WTC11 (cell line): Measurements from ENCODE around the gene FCGBP. TPM values are rescaled to one million over a fixed set of nuclear protein-coding genes. Genes with fewer than 3 reads are reported as not detected.

ENCODE experiments used
- ATAC-seq: fragments of 200-7000 bp; cut with Tn5 transposase; 2 replicates; pipeline ENCODE4 v1.10.0; 2021; ENCODE audit warnings: mild to moderate bottlenecking, moderate library complexity
- CTCF ChIA-PET: fragments of 300-600 bp; sonication (Branson Sonifier 250); formaldehyde crosslinking; loops from one replicate; lab custom pipeline; 2021; ENCODE audit warnings: antibody characterized with exemption; lab: Charles Lee
- POLR2A ChIA-PET: fragments of 350-600 bp; sonication (Branson Sonifier 250); formaldehyde crosslinking; loops from one replicate; lab custom pipeline; 2021; ENCODE audit warnings: antibody characterized with exemption; lab: Charles Lee
- DNase-seq: peaks from one replicate; pipeline ENCODE4 v3.0.0; 2021; ENCODE audit warnings: low spot score
- H3K27ac Mint-ChIP-seq: 2 replicates; pipeline ENCODE4 v1.8.0; 2021; ENCODE audit warnings: mixed read lengths
- H3K27me3 Mint-ChIP-seq: 2 replicates; pipeline ENCODE4 v1.8.0; 2021; ENCODE audit warnings: low read depth, mild to moderate bottlenecking, moderate library complexity, mixed read lengths
- H3K36me3 Mint-ChIP-seq: 2 replicates; pipeline ENCODE4 v1.8.0; 2021; ENCODE audit warnings: mixed read lengths
- H3K4me1 Mint-ChIP-seq: 2 replicates; pipeline ENCODE4 v1.8.0; 2022; ENCODE audit warnings: mixed read lengths
- H3K4me3 Mint-ChIP-seq: 2 replicates; pipeline ENCODE4 v1.8.0; 2021; ENCODE audit warnings: mild to moderate bottlenecking, moderate library complexity, mixed read lengths
- H3K9me3 Mint-ChIP-seq: 2 replicates; pipeline ENCODE4 v1.8.0; 2021; ENCODE audit warnings: mixed read lengths
- CREB1 ChIP-seq: sonication (generic); formaldehyde crosslinking; IDR thresholded peaks from 2 replicates; pipeline ENCODE4 v1.8.0; 2023; ENCODE audit warnings: mild to moderate bottlenecking, missing genetic modification reagents
- ELF4 ChIP-seq: sonication (generic); formaldehyde crosslinking; IDR thresholded peaks from 2 replicates; pipeline ENCODE4 v1.8.1; 2022; ENCODE audit warnings: low read depth, mild to moderate bottlenecking, moderate library complexity, missing genetic modification reagents
- EMX1 ChIP-seq: fragments of 250-450 bp; sonication (Bioruptor Pico); IDR thresholded peaks from 2 replicates; pipeline ENCODE4 v1.8.0; 2021; ENCODE audit warnings: mild to moderate bottlenecking
- FOXP1 ChIP-seq: sonication (generic); formaldehyde crosslinking; IDR thresholded peaks from 2 replicates; pipeline ENCODE4 v1.8.0; 2022; ENCODE audit warnings: missing genetic modification reagents, mild to moderate bottlenecking, moderate library complexity, borderline replicate concordance
- GABPB1 ChIP-seq: sonication (generic); formaldehyde crosslinking; IDR thresholded peaks from 2 replicates; pipeline ENCODE4 v1.8.1; 2023; ENCODE audit warnings: mild to moderate bottlenecking, missing genetic modification reagents
- IRF2 ChIP-seq: sonication (generic); formaldehyde crosslinking; IDR thresholded peaks from 2 replicates; pipeline ENCODE4 v1.8.0; 2022; ENCODE audit warnings: low read depth, missing genetic modification reagents, borderline replicate concordance
- KAT7 ChIP-seq: sonication (generic); formaldehyde crosslinking; IDR thresholded peaks from 2 replicates; pipeline ENCODE4 v1.8.1; 2023; ENCODE audit warnings: missing genetic modification reagents, mild to moderate bottlenecking, borderline replicate concordance
- RORB ChIP-seq: fragments of 250-450 bp; sonication (Bioruptor Pico); IDR thresholded peaks from 2 replicates; pipeline ENCODE4 v1.9.0; 2021; ENCODE audit warnings: mild to moderate bottlenecking
- TP53 ChIP-seq: sonication (generic); formaldehyde crosslinking; IDR thresholded peaks from 2 replicates; pipeline ENCODE4 v1.8.1; 2023; ENCODE audit warnings: mild to moderate bottlenecking, missing genetic modification reagents
- ZBTB21 ChIP-seq: sonication (generic); formaldehyde crosslinking; IDR thresholded peaks from 2 replicates; pipeline ENCODE4 v1.8.1; 2023; ENCODE audit warnings: mild to moderate bottlenecking, missing genetic modification reagents, borderline replicate concordance
- ZNF416 ChIP-seq: fragments of 250-450 bp; sonication (Bioruptor Pico); IDR thresholded peaks from 2 replicates; pipeline ENCODE4 v1.9.0; 2021; ENCODE audit warnings: mild to moderate bottlenecking, inconsistent platforms
- total RNA-seq: library from RNA; stranded (reverse); gene quantifications from 3 replicates; pipeline ENCODE4 v1.2.3, GENCODE V29; 2021
- TF ChIP-seq, protein P1 (sequence below): sonication (generic); formaldehyde crosslinking; IDR thresholded peaks from 2 replicates; pipeline ENCODE4 v1.8.1; 2023; ENCODE audit warnings: mild to moderate bottlenecking, moderate library complexity, missing genetic modification reagents
- TF ChIP-seq, protein P2 (sequence below): sonication (generic); formaldehyde crosslinking; IDR thresholded peaks from 2 replicates; pipeline ENCODE4 v1.8.0; 2023; ENCODE audit warnings: missing genetic modification reagents
- TF ChIP-seq, protein P3 (sequence below): sonication (generic); formaldehyde crosslinking; IDR thresholded peaks from 2 replicates; pipeline ENCODE4 v1.8.0; 2022; ENCODE audit warnings: mild to moderate bottlenecking, missing genetic modification reagents
- TF ChIP-seq, protein P4 (sequence below): sonication (generic); formaldehyde crosslinking; IDR thresholded peaks from 2 replicates; pipeline ENCODE4 v1.8.1; 2022; ENCODE audit warnings: low read depth, mild to moderate bottlenecking, moderate library complexity, missing genetic modification reagents, borderline replicate concordance
- TF ChIP-seq, protein P5 (sequence below): sonication (generic); formaldehyde crosslinking; IDR thresholded peaks from 2 replicates; pipeline ENCODE4 v1.8.0; 2022; ENCODE audit warnings: mild to moderate bottlenecking, missing genetic modification reagents
- TF ChIP-seq, protein P6 (sequence below): sonication (generic); formaldehyde crosslinking; IDR thresholded peaks from 2 replicates; pipeline ENCODE4 v1.8.0; 2023; ENCODE audit warnings: mild to moderate bottlenecking, missing genetic modification reagents
- TF ChIP-seq, protein P7 (sequence below): sonication (generic); formaldehyde crosslinking; IDR thresholded peaks from 2 replicates; pipeline ENCODE4 v1.8.1; 2023; ENCODE audit warnings: mild to moderate bottlenecking, missing genetic modification reagents, borderline replicate concordance
- TF ChIP-seq, protein P8 (sequence below): sonication (generic); formaldehyde crosslinking; IDR thresholded peaks from 2 replicates; pipeline ENCODE4 v1.8.1; 2023; ENCODE audit warnings: mild to moderate bottlenecking, missing genetic modification reagents, moderate library complexity
- TF ChIP-seq, protein P9 (sequence below): sonication (generic); formaldehyde crosslinking; IDR thresholded peaks from 2 replicates; pipeline ENCODE4 v1.8.0; 2022; ENCODE audit warnings: mild to moderate bottlenecking, missing genetic modification reagents

The FCGBP gene
- total RNA-seq, 1 experiment from 2014 or later, result 2.8 TPM

DNA sequence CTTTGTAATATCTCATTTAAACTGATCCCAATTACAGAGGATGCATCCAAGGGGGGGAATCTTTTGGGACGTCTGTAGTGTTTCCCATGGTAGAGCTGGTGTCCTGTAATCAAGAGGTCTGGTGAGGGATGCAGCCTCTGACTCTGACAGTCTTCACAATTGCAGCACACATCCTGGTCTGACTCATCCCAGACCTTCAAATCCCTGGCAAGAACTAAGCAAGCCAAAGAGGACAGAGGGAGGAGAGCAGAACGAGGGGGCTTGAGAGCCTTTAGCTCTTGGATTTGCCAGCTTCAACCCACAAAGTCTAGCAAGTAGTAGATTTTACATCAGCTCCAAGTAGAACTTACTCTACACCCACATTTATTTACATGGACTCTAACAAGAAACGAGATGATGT lies 17.3 kb upstream of the FCGBP start (continued):
- TF ChIP-seq, protein P1, sequence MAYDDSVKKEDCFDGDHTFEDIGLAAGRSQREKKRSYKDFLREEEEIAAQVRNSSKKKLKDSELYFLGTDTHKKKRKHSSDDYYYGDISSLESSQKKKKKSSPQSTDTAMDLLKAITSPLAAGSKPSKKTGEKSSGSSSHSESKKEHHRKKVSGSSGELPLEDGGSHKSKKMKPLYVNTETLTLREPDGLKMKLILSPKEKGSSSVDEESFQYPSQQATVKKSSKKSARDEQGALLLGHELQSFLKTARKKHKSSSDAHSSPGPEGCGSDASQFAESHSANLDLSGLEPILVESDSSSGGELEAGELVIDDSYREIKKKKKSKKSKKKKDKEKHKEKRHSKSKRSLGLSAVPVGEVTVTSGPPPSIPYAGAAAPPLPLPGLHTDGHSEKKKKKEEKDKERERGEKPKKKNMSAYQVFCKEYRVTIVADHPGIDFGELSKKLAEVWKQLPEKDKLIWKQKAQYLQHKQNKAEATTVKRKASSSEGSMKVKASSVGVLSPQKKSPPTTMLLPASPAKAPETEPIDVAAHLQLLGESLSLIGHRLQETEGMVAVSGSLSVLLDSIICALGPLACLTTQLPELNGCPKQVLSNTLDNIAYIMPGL, result no peak

DNA sequence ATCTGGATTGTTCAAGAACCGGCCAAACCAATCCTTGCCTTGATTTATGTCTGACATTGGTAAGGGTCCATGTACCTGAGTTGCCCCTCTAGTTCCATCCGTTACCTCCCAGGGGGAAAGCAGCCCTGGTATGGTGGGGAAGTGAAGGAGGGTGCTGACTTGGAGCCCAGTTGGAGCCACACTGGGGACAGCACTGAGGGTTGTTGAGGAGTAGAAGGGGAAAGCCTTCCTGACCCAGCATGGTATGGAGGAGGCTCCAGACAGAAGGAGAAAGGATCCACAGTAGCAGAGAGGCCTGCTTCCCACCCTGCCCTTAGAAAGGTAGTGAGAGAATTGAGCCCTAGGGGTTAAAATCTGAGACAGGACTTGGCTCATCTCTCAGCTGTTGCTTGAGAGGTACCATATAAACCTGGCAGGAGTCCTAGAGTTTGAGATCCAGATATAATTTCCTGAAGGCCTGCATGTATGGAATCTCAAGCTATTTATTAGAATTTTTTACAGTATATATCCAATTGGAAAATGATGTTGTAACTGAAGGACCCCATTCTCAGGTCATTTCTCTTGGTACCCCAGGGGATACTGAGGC lies 16.7 kb upstream of the FCGBP start:
- Mint-ChIP-seq H3K4me3 (no peak overlapping the region), H3K27me3 (no peaks in the 10 kb centered on the region; the same call in 1 of the 2 replicates), H3K36me3 (no peaks in the 10 kb centered on the region), H3K4me1 (no peaks in the 10 kb centered on the region), H3K27ac (no peak overlapping the region), H3K9me3 (0 out of 2 replicates have a peak, but pooled peaks cover 4% of the 10 kb centered on the region)
- ATAC-seq (no peak), DNase-seq (no peak)
- ChIA-PET CTCF (no interaction called here), POLR2A (no interaction called here)
- TF ChIP-seq, protein P2, sequence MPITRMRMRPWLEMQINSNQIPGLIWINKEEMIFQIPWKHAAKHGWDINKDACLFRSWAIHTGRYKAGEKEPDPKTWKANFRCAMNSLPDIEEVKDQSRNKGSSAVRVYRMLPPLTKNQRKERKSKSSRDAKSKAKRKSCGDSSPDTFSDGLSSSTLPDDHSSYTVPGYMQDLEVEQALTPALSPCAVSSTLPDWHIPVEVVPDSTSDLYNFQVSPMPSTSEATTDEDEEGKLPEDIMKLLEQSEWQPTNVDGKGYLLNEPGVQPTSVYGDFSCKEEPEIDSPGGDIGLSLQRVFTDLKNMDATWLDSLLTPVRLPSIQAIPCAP (CRISPR knock-in tag), result no peak
- TF ChIP-seq ZBTB21 (CRISPR knock-in tag) (no peak), TP53 (no peak), CREB1 (CRISPR knock-in tag) (no peak), RORB (CRISPR knock-in tag) (no peak), KAT7 (CRISPR knock-in tag) (no peak), FOXP1 (CRISPR knock-in tag) (no peak), ZNF416 (CRISPR knock-in tag) (no peak), ELF4 (CRISPR knock-in tag) (no peak), EMX1 (CRISPR knock-in tag) (no peak), GABPB1 (CRISPR knock-in tag) (no peak), IRF2 (CRISPR knock-in tag) (no peak)
- TF ChIP-seq, protein P3, sequence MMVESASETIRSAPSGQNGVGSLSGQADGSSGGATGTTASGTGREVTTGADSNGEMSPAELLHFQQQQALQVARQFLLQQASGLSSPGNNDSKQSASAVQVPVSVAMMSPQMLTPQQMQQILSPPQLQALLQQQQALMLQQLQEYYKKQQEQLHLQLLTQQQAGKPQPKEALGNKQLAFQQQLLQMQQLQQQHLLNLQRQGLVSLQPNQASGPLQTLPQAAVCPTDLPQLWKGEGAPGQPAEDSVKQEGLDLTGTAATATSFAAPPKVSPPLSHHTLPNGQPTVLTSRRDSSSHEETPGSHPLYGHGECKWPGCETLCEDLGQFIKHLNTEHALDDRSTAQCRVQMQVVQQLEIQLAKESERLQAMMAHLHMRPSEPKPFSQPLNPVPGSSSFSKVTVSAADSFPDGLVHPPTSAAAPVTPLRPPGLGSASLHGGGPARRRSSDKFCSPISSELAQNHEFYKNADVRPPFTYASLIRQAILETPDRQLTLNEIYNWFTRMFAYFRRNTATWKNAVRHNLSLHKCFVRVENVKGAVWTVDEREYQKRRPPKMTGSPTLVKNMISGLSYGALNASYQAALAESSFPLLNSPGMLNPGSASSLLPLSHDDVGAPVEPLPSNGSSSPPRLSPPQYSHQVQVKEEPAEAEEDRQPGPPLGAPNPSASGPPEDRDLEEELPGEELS (CRISPR knock-in tag), result no peak
- TF ChIP-seq, protein P4, sequence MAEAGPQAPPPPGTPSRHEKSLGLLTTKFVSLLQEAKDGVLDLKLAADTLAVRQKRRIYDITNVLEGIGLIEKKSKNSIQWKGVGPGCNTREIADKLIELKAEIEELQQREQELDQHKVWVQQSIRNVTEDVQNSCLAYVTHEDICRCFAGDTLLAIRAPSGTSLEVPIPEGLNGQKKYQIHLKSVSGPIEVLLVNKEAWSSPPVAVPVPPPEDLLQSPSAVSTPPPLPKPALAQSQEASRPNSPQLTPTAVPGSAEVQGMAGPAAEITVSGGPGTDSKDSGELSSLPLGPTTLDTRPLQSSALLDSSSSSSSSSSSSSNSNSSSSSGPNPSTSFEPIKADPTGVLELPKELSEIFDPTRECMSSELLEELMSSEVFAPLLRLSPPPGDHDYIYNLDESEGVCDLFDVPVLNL (CRISPR knock-in tag), result no peak
- TF ChIP-seq, protein P5, sequence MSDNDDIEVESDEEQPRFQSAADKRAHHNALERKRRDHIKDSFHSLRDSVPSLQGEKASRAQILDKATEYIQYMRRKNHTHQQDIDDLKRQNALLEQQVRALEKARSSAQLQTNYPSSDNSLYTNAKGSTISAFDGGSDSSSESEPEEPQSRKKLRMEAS, result no peak
- TF ChIP-seq, protein P6, sequence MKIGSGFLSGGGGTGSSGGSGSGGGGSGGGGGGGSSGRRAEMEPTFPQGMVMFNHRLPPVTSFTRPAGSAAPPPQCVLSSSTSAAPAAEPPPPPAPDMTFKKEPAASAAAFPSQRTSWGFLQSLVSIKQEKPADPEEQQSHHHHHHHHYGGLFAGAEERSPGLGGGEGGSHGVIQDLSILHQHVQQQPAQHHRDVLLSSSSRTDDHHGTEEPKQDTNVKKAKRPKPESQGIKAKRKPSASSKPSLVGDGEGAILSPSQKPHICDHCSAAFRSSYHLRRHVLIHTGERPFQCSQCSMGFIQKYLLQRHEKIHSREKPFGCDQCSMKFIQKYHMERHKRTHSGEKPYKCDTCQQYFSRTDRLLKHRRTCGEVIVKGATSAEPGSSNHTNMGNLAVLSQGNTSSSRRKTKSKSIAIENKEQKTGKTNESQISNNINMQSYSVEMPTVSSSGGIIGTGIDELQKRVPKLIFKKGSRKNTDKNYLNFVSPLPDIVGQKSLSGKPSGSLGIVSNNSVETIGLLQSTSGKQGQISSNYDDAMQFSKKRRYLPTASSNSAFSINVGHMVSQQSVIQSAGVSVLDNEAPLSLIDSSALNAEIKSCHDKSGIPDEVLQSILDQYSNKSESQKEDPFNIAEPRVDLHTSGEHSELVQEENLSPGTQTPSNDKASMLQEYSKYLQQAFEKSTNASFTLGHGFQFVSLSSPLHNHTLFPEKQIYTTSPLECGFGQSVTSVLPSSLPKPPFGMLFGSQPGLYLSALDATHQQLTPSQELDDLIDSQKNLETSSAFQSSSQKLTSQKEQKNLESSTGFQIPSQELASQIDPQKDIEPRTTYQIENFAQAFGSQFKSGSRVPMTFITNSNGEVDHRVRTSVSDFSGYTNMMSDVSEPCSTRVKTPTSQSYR (CRISPR knock-in tag), result no peak
- TF ChIP-seq, protein P7, sequence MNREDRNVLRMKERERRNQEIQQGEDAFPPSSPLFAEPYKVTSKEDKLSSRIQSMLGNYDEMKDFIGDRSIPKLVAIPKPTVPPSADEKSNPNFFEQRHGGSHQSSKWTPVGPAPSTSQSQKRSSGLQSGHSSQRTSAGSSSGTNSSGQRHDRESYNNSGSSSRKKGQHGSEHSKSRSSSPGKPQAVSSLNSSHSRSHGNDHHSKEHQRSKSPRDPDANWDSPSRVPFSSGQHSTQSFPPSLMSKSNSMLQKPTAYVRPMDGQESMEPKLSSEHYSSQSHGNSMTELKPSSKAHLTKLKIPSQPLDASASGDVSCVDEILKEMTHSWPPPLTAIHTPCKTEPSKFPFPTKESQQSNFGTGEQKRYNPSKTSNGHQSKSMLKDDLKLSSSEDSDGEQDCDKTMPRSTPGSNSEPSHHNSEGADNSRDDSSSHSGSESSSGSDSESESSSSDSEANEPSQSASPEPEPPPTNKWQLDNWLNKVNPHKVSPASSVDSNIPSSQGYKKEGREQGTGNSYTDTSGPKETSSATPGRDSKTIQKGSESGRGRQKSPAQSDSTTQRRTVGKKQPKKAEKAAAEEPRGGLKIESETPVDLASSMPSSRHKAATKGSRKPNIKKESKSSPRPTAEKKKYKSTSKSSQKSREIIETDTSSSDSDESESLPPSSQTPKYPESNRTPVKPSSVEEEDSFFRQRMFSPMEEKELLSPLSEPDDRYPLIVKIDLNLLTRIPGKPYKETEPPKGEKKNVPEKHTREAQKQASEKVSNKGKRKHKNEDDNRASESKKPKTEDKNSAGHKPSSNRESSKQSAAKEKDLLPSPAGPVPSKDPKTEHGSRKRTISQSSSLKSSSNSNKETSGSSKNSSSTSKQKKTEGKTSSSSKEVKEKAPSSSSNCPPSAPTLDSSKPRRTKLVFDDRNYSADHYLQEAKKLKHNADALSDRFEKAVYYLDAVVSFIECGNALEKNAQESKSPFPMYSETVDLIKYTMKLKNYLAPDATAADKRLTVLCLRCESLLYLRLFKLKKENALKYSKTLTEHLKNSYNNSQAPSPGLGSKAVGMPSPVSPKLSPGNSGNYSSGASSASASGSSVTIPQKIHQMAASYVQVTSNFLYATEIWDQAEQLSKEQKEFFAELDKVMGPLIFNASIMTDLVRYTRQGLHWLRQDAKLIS (CRISPR knock-in tag), result no peak
- TF ChIP-seq, protein P8, sequence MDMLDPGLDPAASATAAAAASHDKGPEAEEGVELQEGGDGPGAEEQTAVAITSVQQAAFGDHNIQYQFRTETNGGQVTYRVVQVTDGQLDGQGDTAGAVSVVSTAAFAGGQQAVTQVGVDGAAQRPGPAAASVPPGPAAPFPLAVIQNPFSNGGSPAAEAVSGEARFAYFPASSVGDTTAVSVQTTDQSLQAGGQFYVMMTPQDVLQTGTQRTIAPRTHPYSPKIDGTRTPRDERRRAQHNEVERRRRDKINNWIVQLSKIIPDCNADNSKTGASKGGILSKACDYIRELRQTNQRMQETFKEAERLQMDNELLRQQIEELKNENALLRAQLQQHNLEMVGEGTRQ, result no peak
- TF ChIP-seq, protein P9, sequence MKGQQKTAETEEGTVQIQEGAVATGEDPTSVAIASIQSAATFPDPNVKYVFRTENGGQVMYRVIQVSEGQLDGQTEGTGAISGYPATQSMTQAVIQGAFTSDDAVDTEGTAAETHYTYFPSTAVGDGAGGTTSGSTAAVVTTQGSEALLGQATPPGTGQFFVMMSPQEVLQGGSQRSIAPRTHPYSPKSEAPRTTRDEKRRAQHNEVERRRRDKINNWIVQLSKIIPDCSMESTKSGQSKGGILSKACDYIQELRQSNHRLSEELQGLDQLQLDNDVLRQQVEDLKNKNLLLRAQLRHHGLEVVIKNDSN (CRISPR knock-in tag), result no peak
